Stimulated activated CD8-positive, alpha-beta memory T cell treated with anti-CD3 and anti-CD28 coated beads, Interleukin-15, amount 100 ng/mL, for 48 hours (primary cell): ENCODE results near the gene HKDC1.

Experiments
- DNase-seq, 2 donors: peaks; one replicate each; pipeline ENCODE4 v3.0.0-alpha.2; 2020; ENCODE audit warnings: low read depth in 2 of 2

The HKDC1 gene

DNA sequence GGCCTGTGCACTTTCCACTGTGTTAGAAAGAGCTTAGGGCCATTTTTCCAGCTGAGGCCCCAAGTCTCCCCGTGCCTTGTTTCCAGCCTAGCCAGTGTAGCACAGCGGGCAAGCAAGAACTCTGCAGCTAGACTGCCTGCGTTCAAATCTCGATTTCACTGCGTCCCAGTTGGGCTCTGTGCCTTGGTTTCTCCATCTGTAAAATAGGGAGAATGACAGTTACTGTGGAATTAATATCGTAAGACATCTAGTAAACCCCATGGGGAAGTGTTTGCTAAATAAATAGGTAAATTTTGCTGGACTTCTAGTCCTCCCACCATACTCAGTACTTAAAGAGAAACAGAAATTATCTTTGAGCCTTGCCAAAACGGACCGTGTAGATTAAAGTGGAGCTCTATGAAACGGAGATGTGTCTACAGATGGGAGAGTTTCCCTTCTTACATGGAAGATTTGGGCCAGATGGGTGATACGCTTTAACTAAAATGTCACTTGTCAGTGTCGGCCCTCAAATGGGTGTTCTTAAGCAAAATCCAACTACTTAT, 3.5 kb upstream of the HKDC1 start:
- DNase-seq = no peak

DNA sequence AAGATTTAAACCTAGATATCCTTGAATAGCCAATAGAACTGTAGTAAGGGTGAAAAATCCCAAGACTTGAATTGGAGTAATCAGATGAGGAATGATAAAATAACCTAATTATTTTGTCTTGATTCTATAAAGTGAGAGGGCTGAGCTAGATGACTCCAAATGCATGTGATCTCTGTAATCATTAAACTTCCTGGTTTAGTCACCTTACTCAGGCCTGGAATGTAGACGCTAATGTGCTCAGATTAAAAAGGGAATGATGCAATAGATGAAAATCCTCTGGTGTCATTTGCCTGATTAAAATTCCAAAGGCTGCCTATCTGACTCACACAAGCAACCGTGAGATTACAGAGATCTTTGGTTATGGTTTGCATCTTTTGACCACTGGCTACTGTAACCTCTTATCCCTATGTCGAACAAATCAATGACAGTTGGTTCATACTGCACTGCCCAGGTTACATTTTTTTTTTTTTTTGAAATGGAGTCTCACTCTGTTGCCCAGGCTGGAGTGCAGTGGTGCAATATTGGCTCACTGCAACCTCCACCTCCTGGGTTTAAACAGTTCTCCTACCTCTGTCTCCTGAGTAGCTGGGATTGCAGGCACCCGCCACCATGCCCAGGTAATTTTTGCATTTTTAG, 2.9 kb upstream of the HKDC1 start:
- no peak for DNase-seq

DNA sequence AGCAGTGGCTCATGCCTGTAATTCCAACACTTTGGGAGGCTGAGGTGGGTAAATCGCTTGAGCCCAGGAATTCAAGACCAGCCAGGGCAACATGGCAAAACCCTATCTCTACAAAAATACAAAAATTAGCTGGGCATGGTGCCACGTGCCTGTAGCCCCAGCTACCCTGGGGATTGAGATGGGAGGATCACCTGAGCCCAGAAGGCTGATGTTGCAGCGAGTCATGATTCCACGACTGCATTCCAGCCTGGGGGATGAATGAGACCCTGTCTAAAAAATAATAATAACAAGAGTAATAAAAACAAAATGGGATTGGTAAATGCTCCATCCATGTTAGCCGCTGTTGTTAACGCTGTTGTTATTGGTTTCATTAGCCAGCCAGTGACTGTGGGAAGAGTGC, 1.3 kb upstream of the HKDC1 start:
- no peak for DNase-seq

DNA sequence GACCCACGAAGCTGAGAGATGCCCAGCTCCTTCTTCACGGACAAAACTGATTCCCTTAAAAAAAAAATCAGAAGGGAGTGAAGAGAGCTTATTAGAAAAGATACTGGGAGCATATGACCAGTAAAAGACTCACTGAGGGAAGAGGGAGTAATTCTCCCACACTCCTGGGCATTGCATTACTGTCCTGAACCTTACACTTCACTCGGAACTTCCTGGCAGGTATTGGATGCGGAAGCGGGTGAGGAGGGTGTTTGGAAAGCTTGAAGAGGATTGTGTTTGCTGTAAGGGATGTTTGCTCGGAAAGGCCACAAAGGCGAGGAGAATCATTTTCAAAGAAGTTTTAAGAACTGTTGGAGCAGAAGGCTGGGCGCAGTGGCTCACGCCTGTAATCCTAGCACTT, 375 bp downstream of the HKDC1 start:
- no peak for DNase-seq

GRCh38 chr10:69222157-69223027, 2.3 kb downstream of the HKDC1 start:
- DNase-seq = peak; percentile 72 to 80

- no peak for DNase-seq
Observed at GRCh38 chr10:69223028-69223342, 2.9 kb downstream of the HKDC1 start.

DNA sequence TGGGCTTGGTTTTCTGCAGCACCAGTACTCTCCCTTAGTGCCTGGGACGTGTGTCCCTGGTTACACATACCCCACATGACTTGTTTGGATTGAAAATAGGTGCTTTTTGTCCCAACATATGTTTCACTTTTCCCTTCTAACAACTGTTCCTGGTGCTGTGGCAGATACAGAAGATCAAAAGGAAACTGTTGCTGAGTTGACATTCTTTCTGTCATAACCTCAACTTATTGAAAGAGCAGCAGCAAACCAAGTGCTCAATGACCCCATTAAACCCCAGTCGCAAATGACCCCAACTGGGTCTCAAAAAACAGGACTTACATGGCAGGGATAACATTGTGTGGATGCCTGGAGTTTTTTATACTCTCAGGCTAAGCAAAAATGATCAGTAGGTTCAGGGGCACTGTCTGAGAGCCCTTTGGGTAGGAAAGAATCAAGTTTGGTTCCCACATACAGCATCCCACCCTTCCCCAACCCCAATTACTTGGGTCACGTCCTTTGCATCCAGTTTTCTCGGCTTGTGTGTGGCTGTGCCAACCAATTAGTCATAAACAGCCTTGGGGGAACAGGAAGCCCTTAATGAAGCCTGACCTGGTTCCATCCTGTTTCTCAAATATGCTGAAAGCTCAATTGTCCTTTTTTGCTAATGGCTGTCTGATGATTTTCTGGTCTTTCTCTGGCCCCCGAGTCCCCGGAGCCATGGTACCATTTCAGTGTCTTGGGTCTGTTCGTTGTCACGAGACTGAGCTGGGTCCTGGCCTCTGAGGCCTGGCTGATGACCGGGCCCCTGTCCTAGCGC, 4.9 kb downstream of the HKDC1 start:
- DNase-seq = no peak

DNA sequence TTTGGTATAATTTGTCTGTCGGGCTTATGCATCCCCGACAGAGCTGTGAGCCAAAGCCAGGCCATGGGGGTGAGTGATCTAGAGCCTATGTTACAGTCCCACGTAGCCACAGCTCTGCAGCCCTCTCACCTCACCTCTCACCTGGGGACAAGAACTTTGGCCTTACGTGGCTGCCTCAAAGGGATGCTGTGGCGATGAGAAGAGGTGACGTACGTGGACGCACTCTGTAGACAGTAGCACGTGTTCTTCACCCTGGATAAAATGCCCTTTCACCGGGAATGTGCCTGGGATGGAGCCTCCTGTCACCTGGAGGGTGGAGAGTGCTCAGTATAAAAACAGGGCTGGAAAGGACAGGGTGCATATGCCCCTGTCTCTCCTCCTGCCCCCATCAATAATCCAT, 5.5 kb downstream of the HKDC1 start:
- DNase-seq = no peak

GRCh38 chr10:69226919-69227450, 6.9 kb downstream of the HKDC1 start:
- no peak for DNase-seq

DNA sequence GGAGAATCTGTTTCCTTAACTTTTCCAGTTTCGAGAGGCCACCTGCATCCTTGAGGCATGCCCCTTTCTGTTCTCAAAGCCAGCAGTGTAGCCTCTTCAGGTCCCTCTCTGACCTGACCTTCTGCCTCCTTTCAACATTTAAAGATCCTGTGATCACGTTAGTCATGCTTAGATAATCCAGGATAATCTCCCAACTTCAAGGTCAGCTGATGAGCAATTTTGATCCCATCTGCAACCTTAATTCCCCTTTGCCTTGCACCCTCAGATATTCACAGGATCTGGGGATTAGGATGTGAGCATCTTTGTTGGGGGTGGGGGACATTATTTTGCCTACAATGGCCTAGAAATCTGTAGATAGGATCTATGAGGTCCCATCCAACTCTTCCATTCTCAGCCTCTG, 8.0 kb downstream of the HKDC1 start:
- DNase-seq = no peak

DNA sequence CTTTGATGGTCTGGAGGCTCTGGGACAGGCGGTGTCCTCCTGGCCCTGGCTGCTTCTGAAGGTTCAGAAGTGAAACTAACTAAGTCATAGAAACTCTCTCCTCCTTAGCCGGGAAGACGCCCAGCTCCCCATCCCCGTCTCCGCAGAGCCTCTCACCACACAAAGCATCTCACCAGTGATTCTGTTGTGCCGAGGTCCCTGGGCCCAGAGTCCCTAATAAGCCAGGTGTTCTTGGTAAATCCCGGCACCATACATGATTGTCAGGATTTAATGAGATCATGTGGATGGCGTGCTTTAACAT, 9.4 kb downstream of the HKDC1 start:
- DNase-seq = no peak

DNA sequence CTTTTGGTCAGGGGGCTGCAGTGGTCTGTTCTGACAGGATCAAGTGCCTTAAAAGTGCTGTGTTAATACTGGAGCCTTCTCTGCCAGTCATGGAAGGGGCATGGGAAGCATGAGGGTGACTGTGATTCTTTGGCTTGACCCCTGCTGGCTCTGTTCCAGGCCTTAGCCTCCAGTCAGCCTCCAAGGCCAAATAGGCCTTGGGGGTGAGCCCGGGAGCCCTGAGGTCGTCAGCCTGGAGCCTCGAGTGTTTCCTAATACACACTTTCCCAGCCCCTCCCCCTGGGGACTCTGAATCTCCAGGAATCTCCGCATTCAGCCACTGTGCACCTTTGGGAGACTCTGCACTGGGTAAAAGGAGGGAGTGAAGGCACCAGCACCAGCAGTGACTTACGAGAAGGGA, 10.0 kb downstream of the HKDC1 start:
- no peak for DNase-seq

- DNase-seq = no peak
Observed at GRCh38 chr10:69232252-69232651, 12.1 kb downstream of the HKDC1 start.

GRCh38 chr10:69232736-69233480, 12.8 kb downstream of the HKDC1 start:
- DNase-seq = no peak

- DNase-seq = no peak
Observed at GRCh38 chr10:69234447-69234846, 14.3 kb downstream of the HKDC1 start.

DNA sequence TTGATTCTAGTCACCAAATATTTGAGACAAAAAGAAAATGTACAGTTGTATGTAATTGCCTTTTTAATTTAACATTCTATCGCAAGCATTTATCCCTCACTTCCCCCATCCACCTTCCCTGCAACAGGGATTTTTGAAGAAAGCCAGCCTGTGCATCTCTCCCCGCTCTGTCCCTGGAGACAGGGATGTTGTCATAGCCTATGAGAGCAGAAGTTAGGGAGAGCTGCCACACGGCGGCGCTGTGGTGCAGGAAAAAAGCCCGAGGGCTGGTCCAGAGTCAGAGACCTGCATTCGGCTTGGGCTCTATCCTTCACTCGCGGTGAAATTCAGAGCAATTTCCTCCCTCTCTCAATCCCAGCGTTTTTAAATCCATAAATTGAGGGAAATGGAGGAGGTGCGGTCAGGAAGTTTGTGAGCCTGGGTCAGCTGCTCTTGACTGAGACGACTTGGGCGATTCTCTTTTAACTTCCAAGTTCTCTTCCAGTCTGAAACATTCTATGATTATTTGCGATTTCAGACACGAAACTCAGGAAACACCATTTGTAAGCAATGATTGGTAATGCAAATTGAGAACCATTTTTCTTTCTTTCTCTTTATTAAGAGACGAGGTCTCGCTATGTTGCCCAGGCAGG, 17.5 kb downstream of the HKDC1 start:
- peak; percentile 66 to 72 for DNase-seq

DNA sequence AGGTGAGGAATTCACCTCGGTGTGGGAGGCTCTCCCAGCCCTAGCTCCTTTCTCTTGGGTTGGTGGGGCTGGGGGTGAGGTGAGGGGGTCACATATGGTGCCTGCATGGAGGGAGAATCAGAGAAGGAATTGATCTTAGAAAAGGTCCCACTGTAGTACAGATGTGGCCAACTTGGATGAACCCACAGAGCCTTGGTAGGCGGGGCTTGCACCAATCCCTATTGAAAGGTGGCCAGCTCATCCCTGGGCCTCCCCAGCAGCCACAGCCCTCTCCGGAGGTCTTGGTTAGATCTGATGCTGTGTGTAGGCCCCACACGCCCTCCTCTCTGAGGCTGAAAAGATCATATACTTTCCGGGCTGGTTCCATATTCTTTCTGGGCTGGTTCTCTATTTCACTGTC, 19.0 kb downstream of the HKDC1 start:
- DNase-seq = no peak

- no peak for DNase-seq
Observed at GRCh38 chr10:69239816-69240434, 19.8 kb downstream of the HKDC1 start.

GRCh38 chr10:69240455-69240854, 20.3 kb downstream of the HKDC1 start:
- DNase-seq = no peak

GRCh38 chr10:69241575-69241974, 21.4 kb downstream of the HKDC1 start:
- DNase-seq = no peak
